Colonic mucosa (tissue), 4 donors: ENCODE measurements around the gene SEMA6D. TPM values are rescaled to one million over a fixed set of nuclear protein-coding genes. Genes with fewer than 3 reads are reported as not detected.

ENCODE experiments used
- DNase-seq: peaks from one replicate; pipeline ENCODE4 v3.0.0-alpha.2; 2020
- H3K27ac ChIP-seq: fragments of 200-600 bp; one replicate; pipeline ENCODE4 v1.8.0; 2021
- H3K27me3 ChIP-seq: fragments of 200-600 bp; one replicate; pipeline ENCODE4 v1.8.0; 2021
- H3K36me3 ChIP-seq: fragments of 200-600 bp; one replicate; pipeline ENCODE4 v1.8.0; 2021
- H3K4me1 ChIP-seq: fragments of 200-600 bp; one replicate; pipeline ENCODE4 v1.8.0; 2021; ENCODE audit warnings: mild to moderate bottlenecking
- H3K4me3 ChIP-seq: fragments of 200-600 bp; one replicate; pipeline ENCODE4 v1.8.0; 2021
- H3K9ac ChIP-seq, 2 donors: one replicate each; pipeline ENCODE4 v1.7.0; 2013; ENCODE audit warnings: control low read depth in 2 of 2, low read depth in 2 of 2, low read length in 2 of 2
- H3K9me3 ChIP-seq: fragments of 200-600 bp; one replicate; pipeline ENCODE4 v1.8.0; 2021
- CTCF ChIP-seq: fragments of 200-600 bp; IDR thresholded peaks from one replicate; pipeline ENCODE4 v1.8.0; 2022; ENCODE audit warnings: antibody characterized with exemption, mild to moderate bottlenecking
- intact Hi-C: fragments of 100-400 bp; cut with DNase I; formaldehyde crosslinking; loops from one replicate; pipeline ENCODE4 v1.14.1; 2022
- total RNA-seq, 2 donors: library from RNA; stranded (reverse); fragmentation: NEBNext Ultra II Directional in 1 of 2; extraction: Animal tissue kit (Norgen Biotek cat#: 25700) in 1 of 2; gene quantifications; one replicate each; pipeline ENCODE4 v1.2.1, GENCODE V29; 2021
- donor health status: healthy.
- donor health status: DM: no; HTN: no; CAD: no.
- donor health status: DM: no; HTN: no; CAD: no.

The SEMA6D gene
- total RNA-seq, 2 donors from 2014 or later = 26.4 to 34.7 TPM

- H3K9me3 ChIP-seq = no peaks in the 10 kb centered on the region
These were observed 74.9 kb downstream of the SEMA6D start for GRCh38 chr15:47792231-47792630.

GRCh38 chr15:47794252-47794914, 77.1 kb downstream of the SEMA6D start:
- intact Hi-C loops = no loop called here
- Histone ChIP-seq H3K4me3 (no peak overlapping the region), H3K4me1 (no peaks in the 10 kb centered on the region), H3K27ac (no peak overlapping the region), H3K9ac (no peak overlapping the region), H3K9me3 (no peaks in the 10 kb centered on the region), H3K27me3 (no peaks in the 10 kb centered on the region), H3K36me3 (no peaks in the 10 kb centered on the region)
- DNase-seq = no peak
- TF ChIP-seq CTCF = no peak

More at GRCh38 chr15:47792231-47792630, 74.9 kb downstream of the SEMA6D start:
- Histone ChIP-seq H3K4me3 (no peak overlapping the region), H3K36me3 (no peaks in the 10 kb centered on the region), H3K9ac (no peak overlapping the region), H3K27ac (no peak overlapping the region), H3K27me3 (no peaks in the 10 kb centered on the region), H3K4me1 (no peaks in the 10 kb centered on the region)
- TF ChIP-seq CTCF = no peak
- intact Hi-C loops = no loop called here
- no peak for DNase-seq

- no peak overlapping the region for H3K27ac ChIP-seq
- H3K27me3 ChIP-seq = no peaks in the 10 kb centered on the region
- H3K4me1 ChIP-seq = no peaks in the 10 kb centered on the region
- DNase-seq = no peak
- no peak overlapping the region for H3K4me3 ChIP-seq
- intact Hi-C loops = no loop called here
- no peak overlapping the region for H3K9ac ChIP-seq
- H3K36me3 ChIP-seq = no peaks in the 10 kb centered on the region
- no peak for TF ChIP-seq CTCF
- H3K9me3 ChIP-seq = no peaks in the 10 kb centered on the region
These were observed 78.6 kb downstream of the SEMA6D start for GRCh38 chr15:47795864-47796263.

- Histone ChIP-seq H3K9ac (no peak overlapping the region), H3K9me3 (no peaks in the 10 kb centered on the region), H3K27me3 (no peaks in the 10 kb centered on the region), H3K4me1 (no peaks in the 10 kb centered on the region), H3K36me3 (no peaks in the 10 kb centered on the region), H3K27ac (no peak overlapping the region), H3K4me3 (no peak overlapping the region)
- no peak for TF ChIP-seq CTCF
- intact Hi-C loops = no loop called here
- DNase-seq = no peak
These were observed 79.0 kb downstream of the SEMA6D start for GRCh38 chr15:47796339-47796738.

GRCh38 chr15:47796830-47797229, 79.5 kb downstream of the SEMA6D start:
- no peaks in the 10 kb centered on the region for H3K36me3 ChIP-seq
- no peak overlapping the region for H3K27ac ChIP-seq
- no peak overlapping the region for H3K9ac ChIP-seq
- TF ChIP-seq CTCF = no peak
- no peak for DNase-seq
- no peak overlapping the region for H3K4me3 ChIP-seq
- H3K27me3 ChIP-seq = no peaks in the 10 kb centered on the region
- intact Hi-C loops = no loop called here
- H3K4me1 ChIP-seq = no peaks in the 10 kb centered on the region
- H3K9me3 ChIP-seq = no peaks in the 10 kb centered on the region
